WTC11 (cell line): ENCODE data around the gene ZNF747.

ENCODE experiments used
- ATF2 ChIP-seq: sonication (generic); formaldehyde crosslinking; IDR thresholded peaks from 2 replicates; pipeline ENCODE4 v1.8.1; 2022; ENCODE audit warnings: low read depth, missing genetic modification reagents, borderline replicate concordance
- ATF6 ChIP-seq: sonication (generic); formaldehyde crosslinking; IDR thresholded peaks from 2 replicates; pipeline ENCODE4 v1.8.1; 2023; ENCODE audit warnings: mild to moderate bottlenecking, missing genetic modification reagents
- CTCF ChIP-seq: fragments of 200-600 bp; IDR thresholded peaks from 2 replicates; pipeline ENCODE4 v1.8.0; 2022; ENCODE audit warnings: antibody characterized with exemption
- FOXJ3 ChIP-seq: sonication (generic); formaldehyde crosslinking; IDR thresholded peaks from 2 replicates; pipeline ENCODE4 v1.9.0; 2021; ENCODE audit warnings: missing genetic modification reagents, mild to moderate bottlenecking, borderline replicate concordance
- FOXK1 ChIP-seq: sonication (generic); formaldehyde crosslinking; IDR thresholded peaks from 2 replicates; pipeline ENCODE4 v1.8.0; 2022; ENCODE audit warnings: mild to moderate bottlenecking, moderate library complexity, missing genetic modification reagents
- NR2C2 ChIP-seq: sonication (generic); formaldehyde crosslinking; IDR thresholded peaks from 2 replicates; pipeline ENCODE4 v1.8.0; 2022; ENCODE audit warnings: mild to moderate bottlenecking, missing genetic modification reagents
- TEAD1 ChIP-seq: sonication (generic); formaldehyde crosslinking; IDR thresholded peaks from 2 replicates; pipeline ENCODE4 v1.8.0; 2022; ENCODE audit warnings: mild to moderate bottlenecking, missing genetic modification reagents

GRCh38 chr16:30530163-30531037 lies 4.3 kb downstream of the ZNF747 start:
- TF ChIP-seq TEAD1 (CRISPR knock-in tag) (no peak), ATF6 (no peak), CTCF (no peak), FOXK1 (no peak), FOXJ3 (CRISPR knock-in tag) (no peak), NR2C2 (no peak), ATF2 (CRISPR knock-in tag) (no peak)
